SK-MEL-5 (cell line): ENCODE measurements around the gene DUSP15. TPM values are rescaled to one million over a fixed set of nuclear protein-coding genes. Genes with fewer than 3 reads are reported as not detected.

Experiments used
- DNase-seq: peaks from one replicate; pipeline ENCODE4 v3.0.0-alpha.2; 2016; ENCODE audit warnings: low read depth, low spot score
- in situ Hi-C: cut with HindIII; loops from 2 replicates; pipeline ENCODE4 v1.10.0; 2016; ENCODE audit warnings: low sequenced_read_pairs, high pct_unique_total_duplicates, low pct_unique_long_range_greater_than_20kb
- total RNA-seq: library from RNA; depleted of rRNA; stranded (reverse); fragments of >200 nt; shearing (Covaris generic); gene quantifications from 2 replicates; pipeline ENCODE4 v1.2.3, GENCODE V29; 2014

Gene DUSP15
- total RNA-seq, 1 experiment from 2014 or later: 6.2 TPM

- DNase-seq: no peak
- in situ Hi-C loops: no loop called here
Observed at GRCh38 chr20:31901615-31902014, 31.3 kb upstream of the DUSP15 start.

DNA sequence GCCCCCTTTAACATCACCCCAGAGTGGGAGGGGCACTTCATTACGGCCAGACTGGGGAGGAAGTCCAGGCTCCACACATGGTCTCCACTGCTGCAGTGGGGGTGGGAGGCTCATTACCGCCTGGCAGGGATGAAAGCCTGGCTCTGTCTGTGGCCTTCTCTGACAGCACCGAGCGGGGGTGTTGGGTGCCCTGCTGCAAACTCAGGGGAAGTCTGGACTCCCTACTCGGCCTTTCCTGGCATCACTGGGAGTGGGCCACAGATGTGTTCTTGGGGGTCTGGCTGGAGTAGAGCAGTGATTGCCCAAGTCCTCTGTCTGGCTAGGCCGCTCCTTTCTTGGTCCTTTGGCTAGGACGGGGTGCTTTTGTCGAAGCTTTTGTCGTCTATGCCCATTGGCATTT lies 27.2 kb upstream of the DUSP15 start:
- in situ Hi-C loops: no loop called here
- no peak for DNase-seq

DNA sequence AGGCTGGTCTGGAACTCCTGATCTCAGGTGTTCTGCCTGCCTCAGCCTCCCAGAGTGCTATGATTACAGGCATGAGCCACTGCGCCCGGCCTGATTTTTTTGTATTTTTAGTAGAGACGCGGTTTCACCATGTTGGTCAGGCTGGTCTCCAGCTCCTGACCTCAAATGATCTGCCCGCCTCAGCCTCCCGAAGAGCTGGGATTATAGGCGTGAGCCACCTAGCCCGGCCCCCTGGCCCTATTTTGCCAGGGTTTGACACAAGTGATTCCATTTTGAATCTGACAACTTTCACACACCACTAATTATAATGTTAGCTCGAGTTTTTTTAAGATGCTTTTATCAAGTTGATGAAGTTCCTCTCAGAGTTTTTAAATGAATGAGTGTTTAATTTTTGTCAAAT lies 25.7 kb upstream of the DUSP15 start:
- no peak for DNase-seq
- in situ Hi-C loops: no loop called here

DNA sequence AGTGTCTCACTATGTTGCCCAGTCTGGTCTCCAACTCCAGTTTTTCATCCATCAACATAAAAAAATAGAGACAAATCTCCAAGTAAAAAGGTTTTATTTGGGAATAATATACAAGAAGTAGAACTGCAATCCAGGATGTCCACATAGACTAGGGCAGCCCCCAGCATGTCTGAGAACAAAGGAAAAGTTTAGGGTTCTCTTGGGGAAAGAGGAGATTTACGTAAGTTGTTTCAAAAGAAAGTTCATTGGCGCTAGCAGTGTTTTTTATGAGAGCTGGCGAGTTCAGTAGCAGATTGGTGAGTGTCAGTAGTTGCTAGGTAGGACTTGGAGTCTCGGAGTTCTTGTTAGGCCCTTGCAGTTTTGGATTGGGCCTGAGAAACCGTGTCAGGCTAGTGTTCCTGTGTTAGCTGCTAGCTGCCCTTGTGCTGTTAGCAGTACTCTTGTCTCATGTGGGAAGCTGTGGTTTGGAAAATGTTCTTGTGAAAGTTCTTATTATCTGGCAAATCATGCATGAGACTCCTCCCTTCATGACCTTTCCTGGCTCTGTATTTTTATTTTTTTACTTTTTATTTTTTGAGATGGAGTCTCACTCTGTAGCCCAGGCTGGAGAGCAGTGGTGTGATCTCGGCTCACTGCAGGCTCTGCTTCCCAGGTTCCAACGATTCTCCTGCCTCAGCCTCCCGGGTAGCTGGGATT lies 24.8 kb upstream of the DUSP15 start:
- in situ Hi-C loops: no loop called here
- DNase-seq: peak; percentile 99

DNA sequence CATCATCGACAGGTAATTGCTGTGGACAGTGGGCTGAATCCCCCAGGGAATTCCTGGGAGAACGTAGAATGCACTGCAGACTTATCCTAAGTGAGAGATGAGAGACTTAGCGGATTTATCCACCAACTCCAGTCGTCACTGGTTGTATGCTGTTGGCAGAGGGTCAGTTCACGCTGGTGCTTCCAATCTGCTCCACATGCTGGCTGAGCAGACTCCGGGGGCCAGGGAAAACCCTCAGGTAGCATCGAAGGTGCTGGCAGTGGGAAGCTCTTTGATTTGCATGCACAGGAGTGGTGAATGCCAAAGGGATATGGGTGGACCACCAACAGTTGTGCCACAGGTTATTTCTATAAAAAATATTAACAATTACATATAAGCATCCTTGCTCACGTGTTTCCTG lies 20.3 kb upstream of the DUSP15 start:
- in situ Hi-C loops: no loop called here
- DNase-seq: no peak

DNA sequence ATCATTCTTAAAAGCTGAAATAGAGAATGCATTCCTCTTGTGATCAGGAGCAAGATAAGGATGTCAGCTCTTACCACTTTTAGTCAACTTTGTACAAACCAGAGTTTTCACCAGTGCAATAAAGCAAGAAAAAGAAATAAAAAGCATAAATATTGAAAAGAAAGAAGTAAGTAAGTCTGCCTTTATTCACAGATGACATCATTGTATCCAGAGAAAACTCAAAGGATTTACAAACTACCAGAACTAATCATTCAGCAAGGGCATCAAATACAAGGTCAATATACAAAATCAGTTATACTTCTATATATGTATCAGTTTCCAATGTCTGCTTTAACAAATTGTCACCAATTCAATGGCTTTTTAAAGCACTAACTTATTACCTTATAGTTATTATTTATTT lies 13.5 kb upstream of the DUSP15 start:
- in situ Hi-C loops: no loop called here
- DNase-seq: no peak

GRCh38 chr20:31881945-31882344 lies 11.6 kb upstream of the DUSP15 start:
- DNase-seq: no peak
- in situ Hi-C loops: no loop called here

GRCh38 chr20:31879143-31879987 lies 9.0 kb upstream of the DUSP15 start:
- in situ Hi-C loops: no loop called here
- peak; percentile 98 for DNase-seq

- DNase-seq: no peak
- in situ Hi-C loops: no loop called here
Observed at GRCh38 chr20:31877684-31878083, 7.4 kb upstream of the DUSP15 start.

DNA sequence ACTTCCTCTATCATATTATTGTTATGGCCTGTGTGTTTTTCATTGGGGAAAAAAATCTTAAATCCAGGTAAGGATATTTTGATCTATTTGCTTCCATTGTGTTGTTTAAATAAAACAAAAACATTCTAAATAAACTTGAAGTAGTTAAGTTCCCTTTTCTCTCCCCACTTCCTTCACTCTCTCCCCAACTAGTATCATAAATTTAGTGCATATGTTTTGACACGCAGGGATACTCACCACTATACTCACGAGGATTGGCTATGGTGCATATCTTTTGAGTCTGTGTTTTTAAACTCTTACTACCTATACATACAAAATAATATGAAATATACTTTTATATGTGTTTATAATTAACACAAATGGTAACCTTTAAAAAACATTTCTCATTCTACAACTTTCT lies 5.3 kb upstream of the DUSP15 start:
- DNase-seq: no peak
- in situ Hi-C loops: no loop called here

DNA sequence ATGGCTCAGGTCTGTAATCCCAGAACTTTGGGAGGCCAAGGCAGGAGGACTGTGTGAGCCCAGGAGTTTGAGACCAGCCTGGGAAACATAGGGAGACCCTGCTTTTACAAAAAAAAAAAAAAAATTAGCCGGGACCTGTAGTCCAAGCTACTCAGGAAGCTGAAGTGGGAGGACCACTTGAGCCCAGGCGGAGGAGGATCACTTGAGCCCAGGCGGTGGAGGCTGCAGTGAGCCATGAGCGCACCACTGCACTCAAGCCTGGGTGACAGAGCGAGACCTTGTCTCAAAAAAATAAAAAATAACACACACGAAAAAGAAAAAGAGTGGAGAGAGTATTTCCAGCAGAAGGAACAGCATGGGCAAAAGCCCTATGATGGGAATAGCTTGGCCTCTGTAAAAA lies 2.1 kb upstream of the DUSP15 start:
- in situ Hi-C loops: no loop called here
- no peak for DNase-seq

DNA sequence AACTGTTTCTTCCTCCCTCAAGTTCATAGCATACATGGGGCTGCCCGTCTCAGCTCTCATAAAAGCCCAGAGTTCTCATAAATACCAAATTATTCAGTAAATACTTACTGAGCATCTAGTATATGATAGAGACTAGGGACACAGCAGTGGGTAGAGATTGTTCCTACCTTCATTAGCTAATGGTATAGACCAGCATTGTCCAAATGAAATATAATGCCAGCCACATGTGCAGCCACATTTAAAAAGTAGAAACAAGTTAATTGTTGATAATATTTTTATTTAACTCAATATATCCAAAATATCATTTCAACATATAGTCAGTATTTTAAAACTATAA lies 1.3 kb upstream of the DUSP15 start:
- DNase-seq: no peak
- in situ Hi-C loops: no loop called here

DNA sequence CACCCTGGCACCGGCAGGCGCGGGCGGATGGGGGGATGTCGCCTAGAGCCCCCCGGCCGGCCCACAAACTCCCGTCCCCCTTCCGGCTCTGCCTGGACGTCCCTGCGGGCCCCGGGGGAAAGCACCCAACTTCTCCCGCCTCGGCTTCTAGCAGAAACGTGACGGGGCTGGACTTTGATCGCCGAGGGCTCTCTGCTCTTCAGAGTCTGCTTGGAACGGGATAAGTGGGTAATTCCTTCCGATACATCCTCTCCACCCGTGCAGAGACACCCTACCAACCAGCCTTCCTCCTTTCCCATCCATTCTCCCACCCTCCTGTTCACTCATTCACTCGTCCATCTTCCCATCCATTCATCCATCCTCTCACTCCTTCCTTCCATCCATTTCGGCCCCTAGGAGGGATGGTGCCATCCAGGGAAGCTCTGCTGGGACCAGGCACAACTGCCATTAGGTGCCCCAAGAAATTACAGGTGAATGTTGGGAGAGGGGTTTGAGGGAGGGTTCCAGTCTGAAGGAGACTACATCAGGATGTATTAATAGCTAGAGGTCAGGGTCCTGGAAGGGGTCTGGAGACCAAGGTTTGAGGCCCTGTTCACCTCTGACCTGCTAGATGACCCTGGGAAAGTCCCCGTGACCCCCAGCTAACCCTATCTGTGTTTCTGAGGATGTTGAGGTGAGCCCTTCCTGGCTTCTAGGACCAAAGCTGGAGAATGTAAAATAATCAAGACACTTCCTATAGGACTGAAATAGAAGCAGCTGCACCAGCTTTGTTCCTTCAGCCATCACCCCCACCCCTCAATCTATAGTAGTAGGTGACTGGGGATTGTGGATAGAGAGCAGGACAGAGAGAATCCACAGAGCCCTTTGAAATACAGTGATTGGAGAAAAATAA lies 645 bp upstream of the DUSP15 start:
- in situ Hi-C loops: no loop called here
- DNase-seq: no peak

GRCh38 chr20:31869673-31869941 lies 720 bp downstream of the DUSP15 start:
- in situ Hi-C loops: no loop called here
- no peak for DNase-seq

GRCh38 chr20:31868853-31869672 lies 1.3 kb downstream of the DUSP15 start:
- in situ Hi-C loops: no loop called here

GRCh38 chr20:31866221-31866620 lies 4.1 kb downstream of the DUSP15 start:
- in situ Hi-C loops: no loop called here

More at GRCh38 chr20:31868853-31869672, 1.3 kb downstream of the DUSP15 start:
- DNase-seq: no peak

GRCh38 chr20:31864521-31865400 lies 5.6 kb downstream of the DUSP15 start:
- no peak for DNase-seq
- in situ Hi-C loops: no loop called here

More at GRCh38 chr20:31866221-31866620, 4.1 kb downstream of the DUSP15 start:
- no peak for DNase-seq
